OCI-LY7 (cell line): ENCODE measurements around the gene SFXN5. TPM values are rescaled to one million over a fixed set of nuclear protein-coding genes. Genes with fewer than 3 reads are reported as not detected.

Source experiments
- BruUV-seq: library from RNA; stranded (reverse); fragments of 400-500 nt; replicated peaks from 2 replicates; lab custom pipeline; 2021; lab: Mats Ljungman, UMichigan
- CTCF ChIA-PET: fragments of 300-600 bp; sonication (Branson Sonifier 250); formaldehyde crosslinking; loops from one replicate; lab custom pipeline; 2022; ENCODE audit warnings: antibody characterized with exemption; ENCODE audit not compliant: unreplicated experiment; lab: Charles Lee
- POLR2A ChIA-PET: fragments of 300-600 bp; sonication (Branson Sonifier 250); formaldehyde crosslinking; loops from one replicate; lab custom pipeline; 2022; ENCODE audit warnings: antibody characterized with exemption; lab: Charles Lee
- DNase-seq: peaks from one replicate; pipeline ENCODE4 v3.0.0-alpha.2; 2015; ENCODE audit warnings: low spot score
- H2AFZ ChIP-seq: fragments of 200-600 bp; sonication (generic), shearing (Covaris generic); 2 replicates; pipeline ENCODE4 v1.6.1; 2014; ENCODE audit warnings: mild to moderate bottlenecking, antibody characterized with exemption, low read length, moderate library complexity
- H3K27ac ChIP-seq: fragments of 200-600 bp; sonication (generic); 2 replicates; pipeline ENCODE4 v1.5.1; 2014; ENCODE audit warnings: mixed run types, low read depth, mild to moderate bottlenecking, moderate library complexity, low read length, inconsistent platforms; ENCODE audit not compliant: poor library complexity, severe bottlenecking
- H3K36me3 ChIP-seq: fragments of 200-600 bp; sonication (generic); 2 replicates; pipeline ENCODE4 v1.6.1; 2014; ENCODE audit warnings: mild to moderate bottlenecking, antibody characterized with exemption, low read length, moderate library complexity, mixed read lengths; ENCODE audit not compliant: insufficient read depth
- H3K4me1 ChIP-seq: fragments of 200-600 bp; sonication (generic); 2 replicates; pipeline ENCODE4 v1.5.1; 2014; ENCODE audit warnings: mild to moderate bottlenecking, low read length; ENCODE audit not compliant: insufficient read depth, poor library complexity, severe bottlenecking
- H3K4me2 ChIP-seq: fragments of 200-600 bp; sonication (generic); 2 replicates; pipeline ENCODE4 v1.6.1; 2014; ENCODE audit warnings: mild to moderate bottlenecking, low read length
- H3K4me3 ChIP-seq: fragments of 200-600 bp; sonication (generic); 2 replicates; pipeline ENCODE4 v1.5.1; 2014; ENCODE audit warnings: mild to moderate bottlenecking, low read depth, low read length; ENCODE audit not compliant: poor library complexity, severe bottlenecking
- H3K79me2 ChIP-seq: fragments of 200-600 bp; sonication (generic); 2 replicates; pipeline ENCODE4 v1.6.1; 2016; ENCODE audit warnings: low read depth, mild to moderate bottlenecking, low read length, moderate library complexity, mixed read lengths; ENCODE audit not compliant: insufficient read depth
- H3K9me2 ChIP-seq: fragments of 200-600 bp; sonication (generic); 2 replicates; pipeline ENCODE4 v1.6.1; 2016; ENCODE audit warnings: mild to moderate bottlenecking, low read length, mixed read lengths; ENCODE audit not compliant: insufficient read depth
- H3K9me3 ChIP-seq: fragments of 200-600 bp; sonication (generic); 2 replicates; pipeline ENCODE4 v1.6.1; 2014; ENCODE audit warnings: mild to moderate bottlenecking, mixed run types, low read length, mixed read lengths
- H4K20me1 ChIP-seq: fragments of 200-600 bp; sonication (generic); 2 replicates; pipeline ENCODE4 v1.6.1; 2014; ENCODE audit warnings: mild to moderate bottlenecking, antibody characterized with exemption, low read length, moderate library complexity, mixed read lengths; ENCODE audit not compliant: insufficient read depth
- EZH2phosphoT487 ChIP-seq: fragments of 200-600 bp; sonication (generic); IDR thresholded peaks from 2 replicates; pipeline ENCODE4 v1.6.1; 2018; ENCODE audit warnings: low read depth, borderline replicate concordance, mild to moderate bottlenecking, mixed run types, antibody characterized with exemption, low read length, moderate library complexity, mixed read lengths
- intact Hi-C: fragments of 100-400 bp; cut with micrococcal nuclease; formaldehyde crosslinking; loops from one replicate; pipeline ENCODE4 v1.10.0; 2022; ENCODE audit not compliant: unreplicated experiment
- total RNA-seq, 2 experiments: library from RNA; depleted of rRNA in 1 of 2; stranded (reverse); fragments of >200 nt in 1 of 2; shearing (Covaris generic) in 1 of 2; gene quantifications; 2 replicates each; pipeline ENCODE4 v1.2.3, GENCODE V29; 2014 to 2022
- TF ChIP-seq, protein P1 (sequence below): fragments of 200-600 bp; sonication (generic); conservative IDR thresholded peaks from 2 replicates; pipeline ENCODE4 v1.5.1; 2014; ENCODE audit warnings: mild to moderate bottlenecking, antibody characterized with exemption, low read length, moderate library complexity, mixed read lengths

SFXN5 gene
- total RNA-seq, 2 experiments from 2014 or later = 4.5 to 10.5 TPM

DNA sequence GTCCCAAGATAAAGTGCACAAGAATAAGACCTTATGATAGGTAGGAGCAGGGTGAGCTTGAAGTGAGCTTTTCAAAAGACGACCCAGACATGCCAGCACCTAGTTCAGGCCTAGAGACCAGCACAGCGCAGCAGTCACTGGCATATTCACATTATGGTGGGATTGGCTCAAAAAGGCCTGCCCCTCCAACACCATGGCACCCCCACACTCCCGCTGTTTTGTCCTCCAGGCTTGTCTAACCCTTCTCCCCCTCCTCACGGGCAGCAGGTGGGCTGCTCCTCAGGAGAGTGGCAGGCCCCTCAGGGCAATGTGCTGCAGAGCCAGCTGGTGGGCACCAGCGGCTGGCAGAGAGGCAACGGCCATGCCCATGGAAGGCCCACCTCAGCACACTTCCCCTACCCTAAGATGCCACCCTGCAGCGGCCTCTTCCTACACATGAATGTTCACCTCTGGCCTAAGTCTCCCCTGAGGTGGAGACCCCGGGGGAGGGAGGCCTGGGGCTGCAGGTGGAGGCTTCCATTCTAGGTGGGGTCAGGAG, 128.6 kb downstream of the SFXN5 start:
- intact Hi-C loops = no loop called here
- no peak for DNase-seq
- H3K27ac ChIP-seq = no peak overlapping the region
- H3K79me2 ChIP-seq = no peaks in the 10 kb centered on the region
- no TSS peak for BruUV-seq
- H4K20me1 ChIP-seq = no peaks in the 10 kb centered on the region
- no peaks in the 10 kb centered on the region for H3K4me1 ChIP-seq
- no peaks in the 10 kb centered on the region for H3K9me2 ChIP-seq
- no peak overlapping the region for H3K4me3 ChIP-seq
- no peak overlapping the region for H2AFZ ChIP-seq
- no peaks in the 10 kb centered on the region for H3K9me3 ChIP-seq
- CTCF ChIA-PET = no interaction called here
- no peaks in the 10 kb centered on the region for H3K36me3 ChIP-seq
- TF ChIP-seq EZH2phosphoT487 = no peak
- TF ChIP-seq, protein P1, sequence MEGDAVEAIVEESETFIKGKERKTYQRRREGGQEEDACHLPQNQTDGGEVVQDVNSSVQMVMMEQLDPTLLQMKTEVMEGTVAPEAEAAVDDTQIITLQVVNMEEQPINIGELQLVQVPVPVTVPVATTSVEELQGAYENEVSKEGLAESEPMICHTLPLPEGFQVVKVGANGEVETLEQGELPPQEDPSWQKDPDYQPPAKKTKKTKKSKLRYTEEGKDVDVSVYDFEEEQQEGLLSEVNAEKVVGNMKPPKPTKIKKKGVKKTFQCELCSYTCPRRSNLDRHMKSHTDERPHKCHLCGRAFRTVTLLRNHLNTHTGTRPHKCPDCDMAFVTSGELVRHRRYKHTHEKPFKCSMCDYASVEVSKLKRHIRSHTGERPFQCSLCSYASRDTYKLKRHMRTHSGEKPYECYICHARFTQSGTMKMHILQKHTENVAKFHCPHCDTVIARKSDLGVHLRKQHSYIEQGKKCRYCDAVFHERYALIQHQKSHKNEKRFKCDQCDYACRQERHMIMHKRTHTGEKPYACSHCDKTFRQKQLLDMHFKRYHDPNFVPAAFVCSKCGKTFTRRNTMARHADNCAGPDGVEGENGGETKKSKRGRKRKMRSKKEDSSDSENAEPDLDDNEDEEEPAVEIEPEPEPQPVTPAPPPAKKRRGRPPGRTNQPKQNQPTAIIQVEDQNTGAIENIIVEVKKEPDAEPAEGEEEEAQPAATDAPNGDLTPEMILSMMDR = no peak
- POLR2A ChIA-PET = no interaction called here
- H3K4me2 ChIP-seq = no peak overlapping the region

GRCh38 chr2:72942293-72942692, 129.2 kb downstream of the SFXN5 start:
- Histone ChIP-seq H3K4me1 (no peaks in the 10 kb centered on the region), H3K36me3 (no peaks in the 10 kb centered on the region), H2AFZ (no peak overlapping the region), H3K4me2 (no peak overlapping the region), H3K4me3 (no peak overlapping the region), H3K79me2 (no peaks in the 10 kb centered on the region), H4K20me1 (no peaks in the 10 kb centered on the region), H3K9me3 (no peaks in the 10 kb centered on the region), H3K9me2 (no peaks in the 10 kb centered on the region), H3K27ac (no peak overlapping the region)
- ChIA-PET POLR2A (no interaction called here), CTCF (no interaction called here)
- DNase-seq = no peak
- BruUV-seq = no TSS peak
- TF ChIP-seq, protein P1 = no peak
- no peak for TF ChIP-seq EZH2phosphoT487
- intact Hi-C loops = no loop called here

DNA sequence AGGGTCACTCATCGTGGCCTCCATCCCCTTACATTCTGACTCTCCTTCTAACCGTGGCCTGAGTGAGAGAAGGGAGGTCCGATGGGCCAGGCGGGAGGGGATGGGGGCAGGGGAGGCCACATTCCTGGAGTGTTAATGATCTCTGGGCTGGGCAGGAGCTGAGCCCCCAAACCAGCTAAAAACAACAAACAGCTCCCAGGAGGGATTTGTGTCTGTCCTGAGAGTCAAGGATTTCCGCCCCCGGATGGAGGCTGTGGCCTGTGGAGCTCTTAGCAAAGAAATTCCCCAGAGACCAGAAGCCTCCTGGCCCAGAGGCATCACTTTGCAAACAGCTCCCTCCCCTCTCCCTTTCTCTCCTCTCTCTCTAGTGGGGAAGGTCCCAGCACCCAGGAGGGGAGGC, 130.7 kb downstream of the SFXN5 start:
- H3K36me3 ChIP-seq = no peaks in the 10 kb centered on the region
- POLR2A ChIA-PET = no interaction called here
- H4K20me1 ChIP-seq = no peaks in the 10 kb centered on the region
- no peak overlapping the region for H3K4me2 ChIP-seq
- TF ChIP-seq, protein P1 = no peak
- TF ChIP-seq EZH2phosphoT487 = no peak
- no peak overlapping the region for H3K4me3 ChIP-seq
- H2AFZ ChIP-seq = no peak overlapping the region
- CTCF ChIA-PET = no interaction called here
- H3K79me2 ChIP-seq = no peaks in the 10 kb centered on the region
- no peak overlapping the region for H3K27ac ChIP-seq
- DNase-seq = no peak
- no peaks in the 10 kb centered on the region for H3K9me2 ChIP-seq
- no peaks in the 10 kb centered on the region for H3K4me1 ChIP-seq
- no TSS peak for BruUV-seq
- intact Hi-C loops = no loop called here
- H3K9me3 ChIP-seq = no peaks in the 10 kb centered on the region
